Fibroblast of mammary gland (primary cell): Measurements from ENCODE around the gene C20orf144.
A peak's percentile ranks its signal among the peaks of the same experiment; 100 is the strongest.
"Not testable (repeated sequence)": the region's sequence is repeated elsewhere in the genome, so short reads cannot be mapped to it uniquely, and the experiment has no call there.

ENCODE experiments used
- DNase-seq: peaks from one replicate; pipeline ENCODE4 v3.0.0-alpha.2; 2010; ENCODE audit warnings: low read depth
- H3K4me3 ChIP-seq: 2 replicates; pipeline ENCODE4 v1.5.1; 2011; ENCODE audit warnings: low read depth, mild to moderate bottlenecking, low read length, moderate library complexity; ENCODE audit not compliant: control insufficient read depth
- CTCF ChIP-seq: conservative IDR thresholded peaks from 2 replicates; pipeline ENCODE4 v1.5.1; 2011; ENCODE audit warnings: low read depth, low read length, inconsistent platforms; ENCODE audit not compliant: control insufficient read depth, insufficient read depth

The C20orf144 gene

GRCh38 chr20:33689973-33690372 lies 27.8 kb downstream of the C20orf144 start:
- H3K4me3 ChIP-seq, result no peak overlapping the region
- peak; percentile 67 for DNase-seq
- no peak for TF ChIP-seq CTCF

- no peak for TF ChIP-seq CTCF
- no peak overlapping the region for H3K4me3 ChIP-seq
- no peak for DNase-seq
Measured at GRCh38 chr20:33693289-33693688, 31.2 kb downstream of the C20orf144 start.

- DNase-seq, result no peak
- H3K4me3 ChIP-seq, result no peak overlapping the region
- TF ChIP-seq CTCF, result no peak
Measured at GRCh38 chr20:33693741-33694638, 31.9 kb downstream of the C20orf144 start.

GRCh38 chr20:33694639-33695012 lies 32.5 kb downstream of the C20orf144 start:
- DNase-seq, result no peak
- no peak for TF ChIP-seq CTCF
- no peak overlapping the region for H3K4me3 ChIP-seq

- no peak overlapping the region for H3K4me3 ChIP-seq
- TF ChIP-seq CTCF, result no peak
- no peak for DNase-seq
Measured at GRCh38 chr20:33696448-33696847, 34.3 kb downstream of the C20orf144 start.

GRCh38 chr20:33697129-33697528 lies 35.0 kb downstream of the C20orf144 start:
- no peak for TF ChIP-seq CTCF
- no peak overlapping the region for H3K4me3 ChIP-seq
- peak; percentile 82 for DNase-seq

- DNase-seq, H3K4me3 ChIP-seq: not testable (repeated sequence)
Measured at GRCh38 chr20:33698966-33699365, 36.8 kb downstream of the C20orf144 start.

- not testable (repeated sequence) for H3K4me3 ChIP-seq, DNase-seq
Measured at GRCh38 chr20:33700696-33701441, 38.7 kb downstream of the C20orf144 start.
